Right ventricle myocardium inferior (tissue), 1 donor: ENCODE results near the gene TCF4. TPM values are rescaled to one million over a fixed set of nuclear protein-coding genes. Genes with fewer than 3 reads are reported as not detected.
A peak's percentile ranks its signal among the peaks of the same experiment; 100 is the strongest.
"Not testable (repeated sequence)": the region's sequence is repeated elsewhere in the genome, so short reads cannot be mapped to it uniquely, and the experiment has no call there.

Experiments used
- ATAC-seq: fragments of 200-7000 bp; cut with Tn5 transposase; one replicate; pipeline ENCODE4 v1.9.1; 2020; ENCODE audit warnings: mild to moderate bottlenecking, moderate library complexity
- DNase-seq: peaks from one replicate; pipeline ENCODE4 v3.0.0; 2021; ENCODE audit errors: missing footprints
- intact Hi-C: fragments of 100-400 bp; cut with DNase I; formaldehyde crosslinking; loops from one replicate; pipeline ENCODE4 v1.11.0; 2022
- total RNA-seq: library from RNA; stranded (reverse); fragmentation: NEBNext Ultra II Directional; extraction: Animal tissue kit (Norgen Biotek cat#: 25700); gene quantifications from one replicate; pipeline ENCODE4 v1.2.1, GENCODE V29; 2021
- donor health status: DM: no; HTN: yes; CAD: no; lungs with severe emphysema.

TCF4 gene
- total RNA-seq, 1 donor from 2014 or later: 57.8 TPM

- DNase-seq (no peak), ATAC-seq (no peak)
- intact Hi-C loops: no loop called here
These were observed 96.4 kb downstream of the TCF4 start for GRCh38 chr18:55491616-55492015.

DNA sequence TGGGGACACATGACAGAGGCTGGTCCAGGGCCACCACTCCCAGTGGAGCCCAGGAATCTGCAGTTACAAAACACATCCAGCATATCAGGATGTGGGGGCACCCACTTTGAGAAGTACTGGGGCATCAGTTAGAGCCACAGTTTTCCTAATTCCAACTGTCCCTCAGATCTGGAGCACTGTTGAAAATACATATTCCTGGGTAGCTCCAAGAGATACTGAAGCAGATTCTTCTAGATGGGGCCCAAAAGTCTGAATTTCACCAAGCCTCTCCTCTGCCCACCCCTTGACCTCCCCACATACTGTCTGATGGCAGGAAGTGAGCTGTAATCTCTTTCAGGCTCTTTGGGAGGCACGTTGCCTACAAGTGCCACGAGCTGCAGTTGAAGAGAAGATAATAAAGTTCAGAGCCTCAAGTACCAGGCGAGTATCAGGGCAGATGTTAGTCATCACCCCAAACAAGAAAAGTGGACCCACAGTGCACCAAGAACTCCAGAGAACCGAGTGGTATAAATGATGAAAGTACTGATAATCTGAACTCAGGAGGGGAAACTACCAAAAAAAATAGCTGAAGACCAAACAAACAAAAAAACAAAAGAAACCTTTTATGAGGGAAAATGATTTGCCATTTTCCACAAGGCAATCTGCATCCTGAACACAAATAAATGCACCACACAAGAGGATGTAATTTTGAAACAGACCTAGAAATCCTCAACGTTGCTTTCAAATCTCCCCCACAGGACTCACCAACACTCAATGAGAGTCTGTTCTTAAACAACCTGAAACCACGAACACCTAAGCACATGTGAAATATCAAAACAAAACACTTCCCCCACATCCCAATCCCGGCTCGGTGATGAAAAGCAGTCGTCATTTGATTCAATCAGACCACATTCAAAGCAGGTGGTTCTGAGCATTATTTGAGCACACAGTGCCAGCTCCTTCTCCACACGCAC is 98.7 kb downstream of the TCF4 start:
- DNase-seq (no peak), ATAC-seq (no peak)
- intact Hi-C loops: loop anchor here (5.0 kb wide), 1 partner anchor 57 kb away; no protein-coding TSS in a partner anchor

GRCh38 chr18:55488473-55488872 is 99.5 kb downstream of the TCF4 start:
- no peak for DNase-seq
- ATAC-seq: no peak
- intact Hi-C loops: loop anchor here (5.0 kb wide), 1 partner anchor 56 kb away; no protein-coding TSS in a partner anchor

GRCh38 chr18:55487997-55488396 is 100.0 kb downstream of the TCF4 start:
- intact Hi-C loops: loop anchor here (5.0 kb wide), 1 partner anchor 56 kb away; no protein-coding TSS in a partner anchor
- DNase-seq (no peak), ATAC-seq (no peak)

DNA sequence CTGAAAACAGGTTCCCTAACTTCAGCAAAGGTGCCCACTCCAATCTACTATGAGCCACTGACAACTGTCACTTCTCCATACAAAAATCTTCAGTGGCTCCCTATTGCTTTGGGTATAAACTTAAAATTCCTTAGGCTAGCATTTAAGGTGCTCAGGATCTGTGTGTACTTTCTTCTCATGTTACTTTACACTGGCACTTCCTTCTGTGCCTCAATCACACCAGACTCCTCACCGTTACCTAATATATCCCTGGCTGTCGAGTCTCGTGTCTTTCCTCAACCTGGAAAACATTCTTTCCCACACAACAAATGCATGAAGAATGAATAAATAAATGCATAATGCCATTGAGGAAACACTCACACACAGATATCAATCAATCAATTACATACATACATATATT is 101.1 kb downstream of the TCF4 start:
- intact Hi-C loops: loop anchor here (5.0 kb wide), 1 partner anchor 55 kb away; no protein-coding TSS in a partner anchor
- ATAC-seq: no peak

GRCh38 chr18:55485666-55486065 is 102.3 kb downstream of the TCF4 start:
- DNase-seq (no peak), ATAC-seq (no peak)
- intact Hi-C loops: loop anchor here (5.0 kb wide), 1 partner anchor 53 kb away; no protein-coding TSS in a partner anchor

More for the DNA sequence above, 101.1 kb downstream of the TCF4 start:
- DNase-seq: no peak

DNA sequence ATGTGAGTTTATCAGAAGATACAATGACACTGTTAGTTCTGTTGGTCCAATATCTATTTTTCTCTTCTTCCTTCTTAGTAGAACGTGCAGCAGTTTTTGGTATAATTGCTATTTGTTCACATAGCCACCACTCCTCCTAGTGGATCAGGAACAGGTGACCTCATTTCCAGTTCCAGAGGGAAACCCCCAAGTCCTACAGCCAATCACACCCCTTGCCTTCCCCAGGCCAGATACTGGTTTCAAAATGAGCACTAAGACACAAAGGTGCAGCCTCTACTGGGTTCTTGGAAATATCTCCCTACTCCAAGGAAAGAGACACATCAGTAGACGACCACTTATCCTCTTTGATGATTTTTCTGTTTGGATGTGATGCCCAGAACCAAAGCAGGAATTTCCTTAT is 103.2 kb downstream of the TCF4 start:
- ATAC-seq: no peak
- no peak for DNase-seq
- intact Hi-C loops: loop anchor here (5.0 kb wide), 1 partner anchor 52 kb away; no protein-coding TSS in a partner anchor

DNA sequence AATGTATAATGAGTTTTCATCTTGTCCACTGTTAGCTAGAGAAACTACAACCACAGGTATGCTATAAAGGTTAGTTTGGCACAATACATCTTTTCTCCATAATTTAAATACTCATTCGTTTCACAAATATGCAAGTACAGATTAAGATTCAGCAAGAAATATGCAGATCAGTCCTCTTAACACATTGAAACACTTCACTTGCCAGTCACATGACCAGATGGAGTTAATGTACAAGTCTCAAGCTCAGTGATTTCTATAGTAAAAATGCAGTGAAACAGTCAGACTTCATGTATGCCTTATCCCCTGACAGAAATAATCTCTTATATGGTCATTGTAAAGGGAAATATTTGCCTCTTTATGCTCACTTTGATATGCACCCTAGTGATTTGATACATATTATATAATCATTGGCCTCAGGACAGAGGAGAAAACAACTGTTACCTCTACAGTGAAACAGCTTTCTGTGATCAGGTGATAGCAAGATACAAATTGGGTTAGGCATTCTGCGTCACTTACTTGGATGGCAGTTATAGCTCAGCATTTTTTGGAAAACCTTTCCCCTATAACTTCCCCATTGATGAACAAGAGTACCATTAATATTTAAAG is 104.6 kb downstream of the TCF4 start:
- intact Hi-C loops: no loop called here
- no peak for DNase-seq
- ATAC-seq: no peak

DNA sequence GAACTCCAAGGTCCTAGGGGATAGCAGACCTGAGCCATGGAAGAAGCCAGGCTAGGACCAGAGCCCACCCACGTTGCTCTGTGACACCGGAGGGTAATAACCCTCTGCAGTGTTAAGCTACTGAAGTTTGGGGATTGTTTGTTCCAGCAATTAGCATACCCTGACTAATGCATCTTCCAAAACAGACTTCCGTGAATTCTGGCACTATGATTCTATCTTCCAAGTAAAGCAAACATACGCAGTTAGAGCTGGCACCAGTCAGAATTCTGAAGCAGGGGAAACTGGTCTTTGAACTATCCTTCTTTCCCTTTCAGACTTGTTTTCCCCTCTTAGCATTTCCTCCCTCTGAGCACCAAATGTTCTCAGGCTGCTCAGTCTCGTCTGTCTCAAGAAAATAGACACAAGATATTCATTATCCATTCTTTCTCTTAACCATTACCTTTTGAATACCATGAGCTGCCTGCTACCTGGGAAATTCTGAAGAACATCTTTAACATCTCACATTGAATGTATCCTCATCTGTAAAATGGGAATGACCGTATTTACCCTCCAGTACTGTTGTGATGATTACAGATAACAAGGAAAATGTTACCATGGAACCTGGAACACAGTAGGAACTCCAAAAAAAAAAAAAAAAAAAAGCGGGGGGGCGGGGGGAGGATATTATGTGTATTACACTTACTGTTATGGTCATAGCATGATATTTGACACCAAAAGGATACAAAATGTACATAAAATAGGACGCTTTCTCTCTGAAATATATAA is 108.2 kb downstream of the TCF4 start:
- intact Hi-C loops: loop anchor here (5.0 kb wide), 1 partner anchor 58 kb away; no protein-coding TSS in a partner anchor
- DNase-seq (no peak), ATAC-seq (no peak)

DNA sequence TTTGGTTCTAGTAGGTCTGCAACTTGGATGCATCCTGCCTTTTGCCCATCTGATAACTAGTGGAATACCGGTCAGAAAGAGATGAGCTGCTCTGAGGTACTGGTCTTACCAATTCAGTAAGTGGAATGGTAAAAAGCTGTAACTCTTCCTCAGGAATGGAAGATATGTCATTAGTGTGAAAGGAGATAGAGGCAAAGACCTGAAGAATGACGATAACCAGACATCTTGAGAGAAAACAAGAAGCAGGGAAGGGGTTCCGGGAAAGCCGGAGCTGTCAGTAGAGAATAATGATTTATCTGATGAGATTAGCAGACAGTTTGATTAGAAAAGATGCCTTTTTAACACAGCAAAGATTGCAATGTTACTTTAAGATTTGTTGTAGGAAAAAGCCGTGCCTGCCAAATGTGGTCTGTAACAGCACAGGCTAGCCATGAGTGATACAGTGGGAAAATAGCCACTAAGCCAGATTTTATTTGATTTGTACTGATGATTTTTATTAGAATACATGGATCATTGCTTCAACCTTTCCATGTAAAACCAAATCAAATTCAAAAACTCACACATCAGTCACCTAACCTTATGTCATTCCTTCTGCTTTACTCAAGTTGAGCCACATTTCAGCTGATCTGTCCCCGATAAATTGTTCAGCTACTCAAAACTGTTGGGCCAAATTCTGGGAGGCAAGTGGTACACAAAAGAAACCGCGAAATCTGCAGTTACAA is 110.0 kb downstream of the TCF4 start:
- DNase-seq (no peak), ATAC-seq (peak; percentile 65)
- intact Hi-C loops: loop anchor here (5.0 kb wide), 1 partner anchor 56 kb away; no protein-coding TSS in a partner anchor

- ATAC-seq (peak; percentile 80), DNase-seq (no peak)
- intact Hi-C loops: loop anchor here (5.0 kb wide), 1 partner anchor 55 kb away; no protein-coding TSS in a partner anchor
These were observed 110.5 kb downstream of the TCF4 start for GRCh38 chr18:55477499-55477859.

GRCh38 chr18:55475916-55476315 is 112.1 kb downstream of the TCF4 start:
- intact Hi-C loops: loop anchor here (5.0 kb wide), 1 partner anchor 54 kb away; no protein-coding TSS in a partner anchor

DNA sequence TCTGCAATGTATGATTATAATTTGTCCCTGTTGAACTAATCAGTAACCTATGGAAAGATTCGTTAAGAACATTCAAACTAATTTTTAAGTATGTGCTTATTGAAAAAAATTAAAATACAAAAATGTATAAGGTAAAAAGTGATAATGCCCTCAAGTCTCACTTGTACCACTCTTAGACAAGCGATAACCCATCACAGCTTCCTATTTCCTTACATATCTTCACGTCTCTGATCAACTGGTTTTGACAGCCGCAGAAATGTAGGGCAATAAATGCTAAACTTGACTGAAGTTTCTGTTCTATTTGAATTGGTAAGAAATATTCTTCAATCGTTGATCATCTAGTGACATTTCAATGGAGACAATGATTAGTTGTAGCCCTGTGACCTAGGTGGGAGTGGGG is 112.5 kb downstream of the TCF4 start:
- intact Hi-C loops: loop anchor here (5.0 kb wide), 1 partner anchor 53 kb away; no protein-coding TSS in a partner anchor
- ATAC-seq: no peak
- DNase-seq: no peak

More at GRCh38 chr18:55475916-55476315, 112.1 kb downstream of the TCF4 start:
- no peak for DNase-seq
- no peak for ATAC-seq

- intact Hi-C loops: no loop called here
- ATAC-seq (no peak), DNase-seq (no peak)
These were observed 114.4 kb downstream of the TCF4 start for GRCh38 chr18:55473560-55473959.

DNA sequence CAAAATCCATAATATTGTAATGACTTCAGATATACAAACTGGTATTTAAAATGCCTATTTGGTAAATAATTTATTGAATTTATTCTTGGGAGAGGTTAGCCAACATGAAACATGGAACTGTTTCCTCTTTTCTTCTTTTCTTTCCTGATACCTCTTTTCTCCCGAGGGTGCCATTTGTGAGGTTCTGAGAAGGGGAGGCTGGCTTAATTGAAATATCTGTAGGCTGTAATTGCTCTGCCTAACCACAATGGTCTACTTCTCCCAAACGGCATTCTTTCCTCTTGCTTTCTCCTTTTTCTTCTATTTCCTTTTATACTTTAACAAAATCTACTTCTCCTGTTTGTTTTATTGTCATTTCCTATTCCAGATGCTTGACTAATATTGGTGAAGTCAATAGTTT is 114.9 kb downstream of the TCF4 start:
- intact Hi-C loops: no loop called here
- ATAC-seq: no peak

DNA sequence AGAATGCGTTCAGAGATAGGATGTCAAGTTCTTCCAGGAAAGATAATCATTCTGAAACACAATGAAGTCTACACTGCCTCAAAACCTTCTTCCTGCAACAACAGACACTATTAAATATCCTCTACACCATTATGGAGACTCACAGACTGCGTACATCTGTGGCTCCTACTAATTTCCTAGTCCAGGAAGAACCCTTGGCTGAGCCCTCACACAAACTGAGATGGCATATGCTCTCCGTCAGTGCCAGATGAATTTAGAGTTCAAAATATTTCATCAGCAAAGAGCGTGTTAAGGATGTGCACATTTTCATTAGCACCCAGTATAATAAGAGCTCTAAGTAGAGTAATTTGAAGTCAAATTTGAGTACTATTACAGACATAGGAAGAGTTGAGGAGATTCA is 117.2 kb downstream of the TCF4 start:
- ATAC-seq: no peak
- intact Hi-C loops: no loop called here
- no peak for DNase-seq

More for the DNA sequence above, 114.9 kb downstream of the TCF4 start:
- DNase-seq: no peak

DNA sequence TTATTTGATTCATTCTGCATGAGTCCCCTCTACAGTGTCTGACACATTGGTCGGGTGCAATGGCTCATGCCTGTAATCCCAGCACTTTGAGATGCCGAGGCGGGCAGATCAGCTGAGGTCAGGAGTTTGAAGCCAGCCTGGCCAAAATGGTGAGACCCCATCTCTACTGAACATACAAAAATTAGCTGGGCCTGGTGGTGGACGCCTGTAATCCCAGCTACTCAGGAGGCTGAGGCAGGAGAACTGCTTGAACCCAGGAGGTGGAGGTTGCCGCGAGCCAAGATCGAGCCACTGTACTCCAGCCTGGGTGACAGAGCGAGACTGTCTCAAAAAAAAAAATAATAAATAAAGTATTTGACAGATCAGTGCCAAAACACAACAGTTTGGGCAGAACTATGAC is 118.9 kb downstream of the TCF4 start:
- DNase-seq, intact Hi-C loops: not testable (repeated sequence)

GRCh38 chr18:55466789-55467188 is 121.2 kb downstream of the TCF4 start:
- DNase-seq (no peak), ATAC-seq (no peak)
- intact Hi-C loops: no loop called here

More for the DNA sequence above, 118.9 kb downstream of the TCF4 start:
- ATAC-seq: not testable (repeated sequence)
